ENCODE data around the gene LSM2. TPM values are rescaled to one million over a fixed set of nuclear protein-coding genes. Genes with fewer than 3 reads are reported as not detected.

LSM2 gene
- total RNA-seq, 1 donor from 2014 or later = 35.7 TPM

- H3K4me3 Mint-ChIP-seq (ENCODE audit: unreplicated experiment) = no peak overlapping the region
- no peaks in the 10 kb centered on the region for H3K27me3 Mint-ChIP-seq (ENCODE audit: low read depth)
- H3K4me1 Mint-ChIP-seq (ENCODE audit: low read depth) = peaks cover 10% of the 10 kb centered on the region
Observed at GRCh38 chr6:31777667-31778050, 29.1 kb downstream of the LSM2 start.

GRCh38 chr6:31776989-31777666, 29.6 kb downstream of the LSM2 start, which contains the start of gene VWA7:
Gene VWA7, minus strand, starts transcription at chr6:31777328. Its CDS starts 549 bp downstream, at chr6:31776779.
- DNase-seq (ENCODE audit: low spot score) = no peak
- H3K36me3 Mint-ChIP-seq (ENCODE audit: low read depth) = peaks cover 13% of the 10 kb centered on the region
- H3K9me3 Mint-ChIP-seq (ENCODE audit: low read depth) = no peaks in the 10 kb centered on the region
- H3K4me3 Mint-ChIP-seq (ENCODE audit: unreplicated experiment) = no peak within 1 kb of the TSS
- TF ChIP-seq CTCF (IDR thresholded peaks at IDR 0.05) = no peak
- H3K27ac Mint-ChIP-seq (ENCODE audit: unreplicated experiment) = peak within 1 kb of the TSS; percentile 61
- no peaks in the 10 kb centered on the region for H3K27me3 Mint-ChIP-seq (ENCODE audit: low read depth)
- H3K4me1 Mint-ChIP-seq (ENCODE audit: low read depth) = peaks cover 10% of the 10 kb centered on the region

More at GRCh38 chr6:31777667-31778050, 29.1 kb downstream of the LSM2 start:
- Mint-ChIP-seq H3K27ac (ENCODE audit: unreplicated experiment) (peak overlapping the region; percentile 61), H3K9me3 (ENCODE audit: low read depth) (no peaks in the 10 kb centered on the region), H3K36me3 (ENCODE audit: low read depth) (peaks cover 15% of the 10 kb centered on the region)
- no peak for TF ChIP-seq CTCF (IDR thresholded peaks at IDR 0.05)
- DNase-seq (ENCODE audit: low spot score) = no peak

- no peak for TF ChIP-seq CTCF (IDR thresholded peaks at IDR 0.05)
- no peak for DNase-seq (ENCODE audit: low spot score)
- H3K4me3 Mint-ChIP-seq (ENCODE audit: unreplicated experiment) = no peak overlapping the region
- H3K4me1 Mint-ChIP-seq (ENCODE audit: low read depth) = peaks cover 10% of the 10 kb centered on the region
- peaks cover 9% of the 10 kb centered on the region for H3K36me3 Mint-ChIP-seq (ENCODE audit: low read depth)
- no peaks in the 10 kb centered on the region for H3K27me3 Mint-ChIP-seq (ENCODE audit: low read depth)
- peak overlapping the region; percentile 61 for H3K27ac Mint-ChIP-seq (ENCODE audit: unreplicated experiment)
- H3K9me3 Mint-ChIP-seq (ENCODE audit: low read depth) = no peaks in the 10 kb centered on the region
Observed at GRCh38 chr6:31776485-31776988, 30.2 kb downstream of the LSM2 start.

GRCh38 chr6:31775633-31776484, 30.9 kb downstream of the LSM2 start:
- Mint-ChIP-seq H3K4me1 (ENCODE audit: low read depth) (peaks cover 10% of the 10 kb centered on the region), H3K4me3 (ENCODE audit: unreplicated experiment) (no peak overlapping the region), H3K27ac (ENCODE audit: unreplicated experiment) (peak overlapping the region; percentile 61), H3K9me3 (ENCODE audit: low read depth) (no peaks in the 10 kb centered on the region), H3K27me3 (ENCODE audit: low read depth) (no peaks in the 10 kb centered on the region), H3K36me3 (ENCODE audit: low read depth) (peaks cover 4% of the 10 kb centered on the region)
- no peak for DNase-seq (ENCODE audit: low spot score)
- no peak for TF ChIP-seq CTCF (IDR thresholded peaks at IDR 0.05)

GRCh38 chr6:31775184-31775583, 31.6 kb downstream of the LSM2 start:
- Mint-ChIP-seq H3K9me3 (ENCODE audit: low read depth) (no peaks in the 10 kb centered on the region), H3K27me3 (ENCODE audit: low read depth) (no peaks in the 10 kb centered on the region), H3K4me3 (ENCODE audit: unreplicated experiment) (no peak overlapping the region), H3K4me1 (ENCODE audit: low read depth) (peaks cover 10% of the 10 kb centered on the region), H3K36me3 (ENCODE audit: low read depth) (peaks cover 2% of the 10 kb centered on the region), H3K27ac (ENCODE audit: unreplicated experiment) (no peak overlapping the region)
- no peak for DNase-seq (ENCODE audit: low spot score)
- TF ChIP-seq CTCF (IDR thresholded peaks at IDR 0.05) = no peak
